GM12872 (cell line): ENCODE data around the gene PCED1B.

Experiments used
- CTCF ChIP-seq: IDR thresholded peaks from 3 replicates; pipeline ENCODE4 v1.5.1; 2011; ENCODE audit warnings: low read depth, mild to moderate bottlenecking, low read length, moderate library complexity; ENCODE audit not compliant: insufficient read depth

PCED1B gene

GRCh38 chr12:47124451-47124850 lies 45.0 kb downstream of the PCED1B start:
- no peak for TF ChIP-seq CTCF

- TF ChIP-seq CTCF, result no peak
These were observed 46.8 kb downstream of the PCED1B start for GRCh38 chr12:47126246-47126645.

GRCh38 chr12:47131011-47131410 lies 51.6 kb downstream of the PCED1B start:
- TF ChIP-seq CTCF, result no peak

- TF ChIP-seq CTCF, result no peak
These were observed 54.6 kb downstream of the PCED1B start for GRCh38 chr12:47134005-47134404.

- no peak for TF ChIP-seq CTCF
These were observed 56.2 kb downstream of the PCED1B start for GRCh38 chr12:47135578-47135977.

- TF ChIP-seq CTCF, result no peak
These were observed 59.7 kb downstream of the PCED1B start for GRCh38 chr12:47139000-47139681.

- TF ChIP-seq CTCF, result no peak
These were observed 62.0 kb downstream of the PCED1B start for GRCh38 chr12:47141459-47141858.

GRCh38 chr12:47144769-47145168 lies 65.3 kb downstream of the PCED1B start:
- TF ChIP-seq CTCF, result no peak
